IPS-11a (cell line): Measurements from ENCODE around the gene CMKLR1.

ENCODE experiments used
- H3K4me3 ChIP-seq: one replicate; pipeline ENCODE4 v1.5.1; 2013; ENCODE audit warnings: low read depth, low read length, control low read depth

Gene CMKLR1

DNA sequence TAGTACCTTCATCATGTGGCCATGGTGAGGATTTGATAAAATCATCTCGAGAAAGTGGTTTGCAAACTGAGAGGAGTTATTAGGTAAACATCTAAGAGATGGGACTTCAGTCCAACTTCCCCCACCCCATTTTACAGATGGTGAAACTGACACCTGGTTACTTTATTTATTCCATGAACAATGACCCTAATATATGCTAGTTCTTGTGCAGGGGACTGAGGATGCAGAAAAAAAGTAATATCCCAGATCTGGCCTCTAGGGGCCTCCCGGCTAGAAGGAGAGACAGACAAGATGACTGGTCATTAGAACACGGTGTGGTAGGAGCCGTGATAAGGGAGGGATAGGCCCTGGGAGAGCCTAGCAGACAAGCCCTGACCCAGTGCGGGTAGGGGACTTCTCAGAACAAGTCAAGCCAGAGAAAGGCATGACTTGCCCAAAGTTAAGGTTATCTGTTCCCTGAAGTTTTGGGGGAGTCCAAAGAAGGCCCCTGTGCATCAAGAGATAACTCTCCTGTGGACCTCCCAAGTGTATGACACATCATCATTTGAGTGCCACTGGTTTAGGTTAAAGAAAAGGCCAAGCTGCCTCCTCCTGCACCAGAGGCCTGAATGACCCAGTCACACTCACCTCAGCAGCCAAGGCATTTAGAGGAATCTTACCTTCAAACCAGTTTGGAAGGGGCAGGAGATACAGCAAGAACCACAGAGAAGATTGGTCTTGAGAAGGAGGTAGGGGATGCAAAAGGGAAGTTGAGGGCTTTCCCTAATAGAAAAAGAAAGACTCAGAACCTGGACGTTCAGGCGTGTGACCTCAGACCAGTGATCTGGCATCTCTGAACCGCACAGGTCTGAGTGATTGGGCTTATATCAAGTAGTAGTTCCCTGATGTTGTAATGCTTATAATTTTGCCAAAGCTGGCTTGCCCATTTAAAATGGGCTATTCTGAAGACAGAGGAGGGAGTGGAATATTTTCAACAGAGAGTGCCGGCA is 1.6 kb downstream of the CMKLR1 start:
- H3K4me3 ChIP-seq = no peak overlapping the region

DNA sequence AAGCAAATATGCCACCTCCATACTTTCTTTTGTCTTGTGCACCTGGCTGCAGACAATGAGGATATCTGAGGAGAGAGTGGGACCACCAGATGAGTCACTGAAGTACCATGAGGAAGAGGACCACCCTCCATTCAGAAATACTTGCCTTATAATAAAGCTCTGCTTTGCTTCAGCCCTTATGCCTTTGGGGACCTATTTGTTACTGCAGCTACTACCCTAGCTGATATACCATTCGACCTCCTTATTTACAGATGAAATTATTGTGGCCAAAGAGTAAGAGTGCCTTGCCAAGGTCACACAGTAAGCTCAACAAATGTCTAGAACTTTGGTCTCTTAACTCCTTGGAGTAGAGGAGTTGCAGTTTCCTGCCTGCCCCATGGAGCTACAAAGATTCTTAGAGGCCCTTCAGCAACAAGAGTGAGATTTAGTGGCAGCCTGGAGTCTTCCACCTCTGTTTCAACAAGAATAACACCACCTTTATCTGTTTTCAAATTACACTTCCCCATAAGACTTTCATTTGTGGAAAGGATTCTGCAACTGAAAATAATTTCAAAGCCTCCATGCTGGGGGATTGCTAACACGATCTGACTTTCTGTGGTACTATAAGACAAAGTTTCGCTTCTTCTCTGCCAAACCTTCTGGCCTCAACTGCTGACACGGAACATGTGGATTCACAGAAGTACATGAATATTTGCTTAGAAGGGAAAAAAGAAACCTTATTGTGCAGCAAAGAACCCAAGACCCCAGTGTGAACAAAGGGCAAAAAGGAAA is 3.6 kb downstream of the CMKLR1 start:
- H3K4me3 ChIP-seq = no peak overlapping the region

DNA sequence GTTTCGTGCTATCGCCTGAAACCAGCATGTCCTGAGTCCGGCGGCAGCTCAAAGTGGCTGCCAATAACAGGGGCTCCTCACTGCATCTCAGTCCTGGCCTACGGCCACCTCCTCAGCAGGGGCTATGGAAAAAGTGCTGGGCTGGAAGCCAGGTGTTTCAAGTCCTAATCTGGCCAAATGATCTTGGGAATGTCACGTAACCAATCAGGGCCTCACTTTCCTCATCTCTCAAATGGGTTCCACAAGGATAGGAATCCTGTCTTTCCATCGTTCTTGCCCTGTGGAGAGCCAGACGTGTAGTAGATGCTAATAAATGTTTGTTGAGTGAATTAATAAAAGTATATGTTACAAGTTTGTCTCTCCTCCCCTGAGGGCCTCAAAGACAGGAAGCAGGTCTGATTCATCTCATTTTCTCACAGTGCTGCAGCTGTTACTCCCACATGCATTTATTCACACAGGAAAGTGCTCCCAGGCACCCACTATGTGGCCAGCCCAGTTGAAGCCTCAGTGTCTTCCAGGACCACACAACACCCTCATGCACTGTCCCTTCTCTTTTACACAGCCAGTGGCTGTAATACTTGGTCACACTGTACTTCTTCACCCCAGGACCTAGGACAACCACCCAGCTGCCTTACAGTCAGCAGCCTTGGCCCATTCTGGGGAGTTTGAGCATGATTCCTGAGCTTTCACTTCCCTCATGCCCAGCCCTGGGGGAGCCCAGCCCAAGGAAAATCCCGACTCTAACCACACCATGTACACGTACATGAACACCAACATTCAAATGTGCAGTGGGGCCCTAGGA is 5.0 kb downstream of the CMKLR1 start:
- H3K4me3 ChIP-seq = no peak overlapping the region

DNA sequence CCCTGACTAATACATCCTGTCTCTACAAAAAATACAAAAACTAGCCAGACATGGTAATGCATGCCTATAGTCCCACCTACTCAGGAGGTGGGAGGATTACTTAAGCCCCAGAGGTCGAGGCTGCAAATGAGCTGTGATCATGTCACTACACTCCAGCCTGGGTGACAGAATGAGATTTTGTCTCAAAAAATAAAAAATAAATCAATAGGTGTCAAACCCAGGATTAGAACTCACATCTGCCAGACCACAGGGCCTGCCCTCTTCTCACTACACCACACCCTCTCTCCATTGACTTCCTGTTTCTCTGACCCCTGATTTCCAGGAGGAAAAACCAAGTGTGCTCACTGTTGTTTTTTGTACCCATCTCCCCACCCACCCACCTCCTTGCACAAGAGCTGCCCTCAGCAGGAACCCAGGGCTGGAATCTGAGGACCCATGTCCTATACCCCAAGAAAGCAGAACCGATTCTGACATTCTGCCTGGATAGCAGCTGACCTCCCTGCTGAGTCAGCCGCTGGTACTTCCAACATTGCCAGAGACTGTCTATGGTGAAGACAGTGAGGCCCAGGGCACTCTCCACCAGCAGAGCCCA is 6.2 kb downstream of the CMKLR1 start:
- H3K4me3 ChIP-seq = no peak overlapping the region

DNA sequence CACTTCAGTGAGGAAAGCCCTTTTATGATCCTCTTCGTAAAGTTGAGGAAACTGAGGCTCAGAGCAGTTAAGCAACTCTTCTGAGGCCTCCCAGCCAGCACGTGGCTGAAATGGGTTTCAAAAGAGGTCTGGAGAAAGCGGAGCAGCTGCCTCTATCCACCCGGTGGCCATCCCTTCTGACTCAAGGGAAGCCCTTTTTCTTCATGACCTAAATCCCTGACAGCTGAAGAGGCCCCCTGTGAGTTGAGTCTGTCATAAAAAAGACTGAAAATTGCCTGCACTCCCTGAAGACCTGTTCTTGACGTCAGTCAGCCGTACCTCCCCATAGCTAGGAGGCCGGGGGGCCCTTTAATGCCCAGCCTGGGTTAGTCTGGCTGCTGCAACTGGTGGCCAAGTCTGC is 10.7 kb downstream of the CMKLR1 start:
- H3K4me3 ChIP-seq = no peak overlapping the region

DNA sequence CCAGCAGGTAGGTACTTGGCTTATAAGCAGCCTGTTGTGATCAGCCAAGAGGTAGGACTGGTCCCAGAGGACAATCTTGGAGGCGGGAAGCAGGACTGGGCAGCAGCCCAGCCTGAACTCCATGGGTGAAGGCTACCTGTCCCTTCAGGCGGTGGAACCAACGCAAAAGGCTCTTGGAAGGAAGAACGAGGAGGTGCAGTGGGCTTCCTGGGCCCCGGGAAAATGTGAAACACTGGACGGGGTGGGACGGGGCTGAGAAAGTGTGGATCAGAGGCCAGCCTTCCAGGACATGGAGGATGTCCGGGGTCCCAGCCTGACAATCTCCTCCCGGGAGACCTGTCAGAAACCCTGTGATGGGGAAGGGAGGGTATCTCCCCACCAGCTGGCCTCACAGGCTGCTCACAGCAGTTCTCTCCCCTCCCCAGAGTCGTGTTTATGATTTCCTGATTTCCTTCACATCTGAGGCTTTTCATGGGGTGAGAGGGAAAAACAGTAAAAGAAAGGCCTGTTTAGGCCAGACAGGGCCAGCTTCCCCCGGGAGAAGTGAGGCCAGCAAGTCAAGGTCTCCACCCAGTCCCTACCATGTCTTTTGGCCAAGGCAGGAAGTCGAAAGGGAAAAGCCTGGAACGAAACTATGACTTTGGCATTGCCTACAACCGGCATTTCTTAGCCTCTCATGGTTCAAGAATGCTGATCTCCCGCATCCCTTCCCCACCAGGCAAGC is 11.3 kb downstream of the CMKLR1 start:
- no peak overlapping the region for H3K4me3 ChIP-seq

DNA sequence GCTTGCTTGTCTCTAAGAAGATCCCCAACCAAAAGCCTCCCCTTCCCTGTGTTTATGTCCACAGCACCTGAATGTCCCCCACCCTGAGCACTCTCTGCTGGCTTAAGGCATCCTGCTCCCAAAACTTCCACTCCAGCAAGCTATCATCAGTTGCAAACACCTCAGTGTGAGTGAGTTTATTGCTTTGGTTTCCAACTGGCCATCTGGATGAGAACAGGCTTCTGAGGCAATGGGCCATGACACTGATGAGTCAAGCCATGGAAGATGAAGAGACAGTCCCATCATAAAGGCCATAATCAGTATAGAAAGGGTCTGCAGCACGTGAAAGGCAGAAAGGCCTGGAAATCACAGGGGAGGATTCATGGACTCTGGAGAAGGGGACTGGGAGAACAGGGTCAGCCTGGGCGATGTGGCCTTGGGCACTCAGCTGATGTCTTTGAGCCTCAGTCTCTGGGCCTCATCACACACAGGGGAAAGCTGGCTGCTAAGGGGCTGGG is 12.8 kb downstream of the CMKLR1 start:
- no peak overlapping the region for H3K4me3 ChIP-seq

DNA sequence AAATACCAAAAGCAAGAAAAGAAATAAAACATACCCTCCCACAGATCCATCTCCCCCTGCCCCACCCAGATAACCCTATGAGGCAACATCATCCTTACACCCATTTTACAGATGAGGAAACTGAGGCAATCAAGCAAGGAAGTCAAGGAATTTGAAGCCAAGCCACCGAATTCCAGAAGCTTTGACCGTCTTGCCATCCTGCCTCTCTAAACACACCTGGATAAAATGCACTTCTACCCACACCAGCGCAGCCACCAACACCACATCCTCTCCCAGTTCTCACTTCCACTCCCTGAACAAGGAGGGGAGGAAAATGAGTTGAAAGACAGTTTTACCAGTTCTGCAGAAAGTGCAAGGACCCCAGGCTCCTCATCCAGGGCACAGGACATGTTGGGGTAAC is 13.6 kb downstream of the CMKLR1 start:
- H3K4me3 ChIP-seq = no peak overlapping the region

DNA sequence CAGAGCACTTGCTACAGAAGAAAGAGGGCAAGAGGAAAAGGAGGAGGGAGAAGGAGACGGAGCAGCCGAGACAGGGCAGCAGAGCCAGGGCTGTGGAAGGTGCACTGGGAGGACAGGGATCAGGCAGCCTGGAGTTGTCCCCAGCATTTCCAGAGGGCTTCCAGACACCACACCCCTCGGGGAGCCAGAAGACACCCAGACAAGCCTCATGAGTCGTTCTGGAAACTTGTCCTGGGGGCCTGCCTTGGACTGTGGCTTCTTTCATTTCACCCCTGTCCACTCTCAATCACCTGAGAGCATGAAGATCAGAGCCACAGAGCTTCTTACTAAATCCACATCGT is 14.1 kb downstream of the CMKLR1 start:
- H3K4me3 ChIP-seq = no peak overlapping the region

DNA sequence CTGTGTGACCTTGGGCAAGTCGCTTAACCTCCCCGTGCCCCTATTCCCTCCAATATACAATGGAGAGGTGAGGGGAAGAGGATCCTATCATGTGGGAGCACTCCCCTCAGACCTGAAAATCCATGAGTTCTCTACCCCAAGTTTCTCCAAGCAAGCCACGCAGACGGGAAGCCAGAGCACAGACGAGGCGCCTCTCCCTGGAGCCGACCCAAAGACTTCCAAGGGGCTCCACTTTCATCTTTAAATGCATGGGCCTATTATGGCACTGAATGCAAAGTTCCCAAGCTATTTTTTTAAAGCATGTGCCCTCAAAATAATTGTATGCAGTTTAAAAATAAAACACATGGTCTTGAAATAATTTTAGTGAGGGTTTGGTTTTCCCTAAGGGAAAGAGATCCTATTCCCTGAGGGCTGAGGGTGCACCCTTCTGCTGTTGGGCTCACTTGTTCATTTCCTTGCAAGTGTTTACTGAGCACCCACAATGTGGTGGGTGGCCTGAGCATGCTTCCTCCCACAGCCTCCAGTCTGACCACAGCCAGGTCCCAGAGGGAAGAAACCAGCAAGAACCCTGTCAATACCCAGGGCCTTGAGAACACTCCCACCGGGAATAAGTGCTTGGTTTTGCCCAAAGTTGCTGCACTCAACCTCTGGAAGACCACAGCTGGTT is 14.6 kb downstream of the CMKLR1 start:
- no peak overlapping the region for H3K4me3 ChIP-seq

DNA sequence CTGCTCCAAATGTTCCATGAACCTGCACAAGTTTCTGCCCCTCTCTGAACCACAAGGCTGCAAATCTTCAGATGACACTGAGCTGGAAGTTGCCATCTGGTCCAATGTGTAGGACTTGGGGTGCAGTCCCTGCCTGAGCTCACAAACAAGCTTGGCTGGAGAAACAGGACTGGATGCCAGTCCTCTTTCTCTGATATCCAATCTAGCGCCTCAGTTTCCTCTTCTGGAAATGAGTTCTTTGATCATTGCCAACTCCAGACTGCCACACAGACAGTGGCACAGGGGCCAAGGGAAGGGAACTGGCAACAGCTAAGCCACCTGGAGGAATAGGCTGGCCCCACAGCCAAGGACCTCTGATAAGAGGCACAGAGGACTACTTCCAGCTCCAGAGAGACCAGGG is 15.5 kb downstream of the CMKLR1 start:
- no peak overlapping the region for H3K4me3 ChIP-seq

DNA sequence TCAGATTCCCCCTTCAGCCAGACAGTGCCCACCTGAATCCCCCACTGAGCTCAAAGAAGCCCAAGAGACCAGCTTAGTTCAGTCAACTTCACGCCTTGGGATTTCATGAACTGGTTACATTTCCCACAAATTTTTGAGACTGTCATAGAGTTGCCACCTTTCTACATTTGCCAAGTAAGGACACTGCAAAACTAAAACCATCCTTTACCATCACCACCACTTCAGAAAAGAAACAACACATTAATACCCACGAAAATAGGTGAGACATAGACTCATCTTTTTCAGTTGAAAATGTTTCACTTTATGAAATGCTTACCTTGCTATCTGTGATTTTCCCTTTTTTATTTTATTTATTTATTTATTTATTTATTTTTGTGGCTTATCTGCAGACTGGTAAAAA is 16.1 kb downstream of the CMKLR1 start:
- H3K4me3 ChIP-seq = no peak overlapping the region

DNA sequence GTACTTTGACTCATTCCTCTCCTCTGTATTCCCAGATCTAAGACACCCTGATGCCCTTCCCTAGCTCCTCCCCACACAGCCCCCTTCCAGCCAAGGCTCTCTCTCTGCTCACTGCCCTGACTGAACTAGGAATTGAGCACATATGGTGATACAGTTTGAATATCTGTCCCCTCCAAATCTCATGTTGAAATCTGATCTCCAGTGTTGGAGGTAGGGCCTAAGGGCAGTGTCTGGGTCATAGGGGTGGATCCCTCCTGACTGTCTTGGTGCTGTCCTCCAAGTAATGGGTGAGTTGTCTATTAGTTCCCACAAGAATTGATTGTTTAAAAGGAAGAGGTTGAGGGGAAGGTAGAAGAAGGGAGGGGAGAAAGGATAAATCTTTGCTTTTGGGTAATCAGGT is 17.4 kb downstream of the CMKLR1 start:
- no peak overlapping the region for H3K4me3 ChIP-seq

DNA sequence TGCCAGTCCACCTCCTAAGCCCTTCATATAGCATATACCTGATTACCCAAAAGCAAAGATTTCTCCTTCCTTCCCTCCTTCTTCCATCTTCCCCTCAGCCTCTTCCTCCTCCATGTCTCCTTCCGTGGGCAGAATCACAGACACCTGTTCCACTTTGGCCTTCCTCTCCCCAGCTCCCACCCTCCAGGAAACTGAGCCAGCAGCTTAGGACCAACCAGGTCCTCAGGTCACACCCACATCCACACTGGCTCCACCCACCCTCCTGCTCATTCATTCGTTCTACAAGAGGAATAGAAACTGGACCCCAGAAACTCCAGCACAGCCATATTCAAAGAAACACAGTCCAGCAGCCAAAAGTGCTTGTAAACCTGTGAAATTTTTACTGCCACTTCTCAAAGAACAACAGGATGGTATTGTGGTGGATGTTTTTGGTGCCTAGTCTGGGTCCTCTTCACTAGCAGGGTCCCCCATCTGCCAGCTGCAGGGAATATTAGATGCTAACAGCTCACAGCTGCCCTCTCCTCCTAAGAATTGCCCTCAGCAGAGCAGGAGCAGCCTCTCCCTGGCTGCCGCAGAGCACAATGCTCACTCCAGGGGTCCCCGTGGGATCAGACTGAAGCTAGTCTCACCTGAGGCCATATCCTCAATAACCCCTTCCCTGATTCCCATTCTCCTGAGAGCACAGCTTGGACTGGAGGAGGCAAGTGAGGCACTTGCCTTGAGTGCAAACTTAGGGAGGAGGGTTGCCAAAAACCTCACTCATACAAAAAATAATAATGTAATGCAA is 18.4 kb downstream of the CMKLR1 start:
- no peak overlapping the region for H3K4me3 ChIP-seq

DNA sequence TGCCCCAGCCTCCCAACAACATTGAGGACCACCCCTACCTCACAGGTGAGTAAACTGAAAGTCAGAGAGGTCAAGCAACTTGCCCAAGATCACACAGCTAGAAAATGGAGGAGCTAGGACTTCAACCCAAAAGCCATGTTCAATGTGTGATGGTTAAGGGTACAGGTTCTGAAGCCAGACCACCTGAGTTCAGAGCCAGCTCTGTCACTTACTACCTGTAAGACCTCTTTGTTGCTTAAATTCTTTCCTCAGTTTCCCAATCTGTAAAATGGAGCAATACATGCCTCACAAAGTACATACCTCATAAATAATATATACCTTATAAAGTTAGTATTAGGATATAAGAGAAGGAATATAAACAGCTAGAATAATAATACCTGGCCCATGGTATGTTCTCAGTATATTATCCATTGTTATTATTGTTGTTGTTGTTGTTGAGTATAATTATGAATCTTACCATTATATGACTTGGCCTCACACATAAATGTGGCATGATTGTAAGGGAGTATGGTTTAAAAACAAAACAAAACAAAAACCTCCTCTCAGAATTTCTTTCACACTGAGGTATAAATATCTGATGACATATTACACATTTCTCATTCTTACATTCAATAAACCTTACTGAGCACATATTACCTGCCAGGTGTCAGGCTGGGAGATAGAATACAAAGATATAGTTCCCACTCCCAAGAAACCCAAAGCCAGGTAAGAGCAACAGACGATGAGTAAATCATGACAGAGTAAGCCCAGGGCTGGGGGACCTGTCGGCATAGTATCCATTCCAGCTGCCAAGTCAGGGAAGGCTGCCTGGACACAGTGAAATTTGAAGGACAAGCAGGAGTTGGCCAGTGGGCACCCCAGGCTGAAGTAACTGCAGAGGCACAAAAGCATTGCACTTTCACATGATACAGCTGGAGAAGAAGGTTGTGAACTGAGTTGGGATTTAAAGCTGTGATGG is 19.6 kb downstream of the CMKLR1 start:
- H3K4me3 ChIP-seq = no peak overlapping the region

DNA sequence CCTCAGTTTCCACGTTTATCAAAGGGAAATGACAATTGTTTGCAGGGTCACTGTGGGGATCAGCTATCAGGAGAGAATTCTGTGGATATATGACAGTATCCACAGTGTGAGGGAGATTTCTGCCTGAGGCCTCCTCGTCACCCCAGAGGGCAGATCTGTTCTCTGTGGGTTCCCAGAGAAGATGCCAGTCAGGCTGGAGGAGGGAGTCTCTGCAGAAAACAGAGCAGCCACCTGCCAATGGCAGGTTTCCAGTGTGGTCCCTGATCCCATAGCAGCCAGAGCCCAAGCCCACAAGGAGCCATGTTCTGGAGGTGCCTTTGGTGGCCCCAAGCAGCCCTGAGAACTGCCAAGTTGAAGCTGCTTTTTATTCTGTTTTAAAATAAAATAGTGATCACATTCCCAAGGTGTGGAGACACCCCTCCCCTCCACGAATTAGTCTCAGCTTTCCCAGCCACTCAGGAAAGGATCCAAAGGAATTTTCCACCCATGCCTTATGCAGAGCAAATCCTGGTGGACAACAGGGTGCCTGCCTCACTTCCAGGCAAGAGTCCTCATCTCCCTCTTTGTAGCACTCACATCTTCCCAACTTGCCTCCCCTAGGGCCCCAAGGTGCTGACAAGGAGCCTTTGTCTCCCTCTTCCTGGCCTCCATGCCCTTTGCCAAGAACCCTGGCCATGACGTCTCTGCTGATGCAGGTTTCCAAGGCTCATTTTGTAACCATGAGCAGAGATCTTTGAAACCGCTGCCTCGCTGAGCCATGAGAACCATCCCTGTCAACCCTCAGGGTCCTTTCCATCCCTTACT is 20.4 kb downstream of the CMKLR1 start:
- no peak overlapping the region for H3K4me3 ChIP-seq
